K562 (cell line): ENCODE results near the gene ZBTB8A. TPM values are rescaled to one million over a fixed set of nuclear protein-coding genes. Genes with fewer than 3 reads are reported as not detected.
A peak's percentile ranks its signal among the peaks of the same experiment; 100 is the strongest.

Experiments
- ARNT ChIP-seq, 2 experiments: fragments of 450-650 bp; IDR thresholded peaks; 2 replicates each; pipeline ENCODE4 v1.6.1; 2016; ENCODE audit warnings: mild to moderate bottlenecking in 1 of 2
- CBFA2T3 ChIP-seq: fragments of 450-650 bp; IDR thresholded peaks from 2 replicates; pipeline ENCODE4 v1.6.1; 2017
- DNMT1 ChIP-seq: fragments of 450-650 bp; IDR thresholded peaks from 2 replicates; pipeline ENCODE4 v1.6.1; 2016; ENCODE audit warnings: antibody characterized with exemption, mild to moderate bottlenecking
- EP300 ChIP-seq: IDR thresholded peaks from 2 replicates; pipeline ENCODE4 v1.6.1; 2012; ENCODE audit warnings: low read length, improper control_type of control experiment
- GTF2A2 ChIP-seq: IDR thresholded peaks from 2 replicates; pipeline ENCODE4 v1.6.1; 2016; ENCODE audit warnings: mild to moderate bottlenecking, missing genetic modification characterization, missing compliant biosample characterization
- HDAC1 ChIP-seq, 2 experiments: fragments of 450-650 bp; IDR thresholded peaks; 2 replicates each; pipeline ENCODE4 v1.6.1; 2016 to 2017; ENCODE audit warnings: inconsistent platforms in 1 of 2, mild to moderate bottlenecking in 1 of 2, moderate library complexity in 1 of 2
- MCM2 ChIP-seq: fragments of 450-650 bp; IDR thresholded peaks from 2 replicates; pipeline ENCODE4 v1.6.1; 2017; ENCODE audit warnings: low read depth, mild to moderate bottlenecking
- TAF9B ChIP-seq: fragments of 450-650 bp; IDR thresholded peaks from 2 replicates; pipeline ENCODE4 v1.6.1; 2018; ENCODE audit warnings: mild to moderate bottlenecking; ENCODE audit not compliant: partially characterized antibody
- ZBTB17 ChIP-seq: fragments of 450-650 bp; formaldehyde crosslinking; IDR thresholded peaks from 2 replicates; pipeline ENCODE4 v1.4.0; 2020; ENCODE audit warnings: mild to moderate bottlenecking
- ZNF3 ChIP-seq: fragments of 250-450 bp; sonication (Bioruptor Pico); IDR thresholded peaks from 2 replicates; pipeline ENCODE4 v1.5.0; 2021; ENCODE audit warnings: mild to moderate bottlenecking, moderate library complexity
- ZNF318 ChIP-seq, 2 experiments: fragments of 450-650 bp; IDR thresholded peaks; 2 replicates each; pipeline ENCODE4 v1.6.1; 2016; ENCODE audit warnings: mild to moderate bottlenecking in 2 of 2, borderline replicate concordance in 1 of 2, low read depth in 1 of 2, moderate library complexity in 1 of 2
- ZNF589 ChIP-seq: fragments of 200-800 bp; sonication (Bioruptor generic); IDR thresholded peaks from 2 replicates; pipeline ENCODE4 v1.6.1; 2016; ENCODE audit warnings: low read depth, missing genetic modification characterization, missing compliant biosample characterization
- polyA plus RNA-seq, 8 experiments: library from polyadenylated mRNA; depleted of rRNA in 4 of 8; stranded (reverse) in 5 of 8; unstranded in 3 of 8; fragments of >200 nt; fragmentation: Nextera tagmentation in 2 of 8; fragmentation: Illumina TruSeq in 1 of 8; extraction: Ambion mirVana in 2 of 8; extraction: Trizol in 1 of 8; gene quantifications; 2 replicates each; pipeline versions ENCODE4 v1.2.1 to v1.2.3, GENCODE V29; 2011 to 2014; ENCODE audit warnings: inconsistent platforms in 1 of 8, missing spikeins in 1 of 8
- total RNA-seq, 7 experiments: library from RNA; depleted of rRNA in 6 of 7; stranded (reverse); fragments of >200 nt in 6 of 7; fragmentation: Illumina TruSeq in 2 of 7; extraction: Trizol in 2 of 7; gene quantifications; 2 replicates each; pipeline versions ENCODE4 v1.2.1 to v1.2.3, GENCODE V29; 2011 to 2021; ENCODE audit warnings: low replicate concordance in 1 of 7
- TF ChIP-seq, protein P1 (sequence below): fragments of 250-450 bp; sonication (Bioruptor Pico); IDR thresholded peaks from 2 replicates; pipeline ENCODE4 v1.8.0; 2022; ENCODE audit warnings: moderate library complexity, mild to moderate bottlenecking, inconsistent platforms
- TF ChIP-seq, protein P2 (sequence below), 3 experiments: fragments of 200-800 bp in 1 of 3; sonication (Bioruptor generic) in 1 of 3; sonication (generic) in 1 of 3; formaldehyde crosslinking in 1 of 3; IDR thresholded peaks; 2 replicates each; pipeline versions ENCODE4 v1.6.1 to v1.8.0; 2016 to 2022; ENCODE audit warnings: mild to moderate bottlenecking in 2 of 3, missing compliant biosample characterization in 2 of 3, missing genetic modification characterization in 2 of 3, missing genetic modification reagents in 1 of 3
- TF ChIP-seq, protein P3 (sequence below): conservative IDR thresholded peaks from 2 replicates; pipeline ENCODE4 v1.6.1; 2011; ENCODE audit warnings: low read depth, mild to moderate bottlenecking, low read length; ENCODE audit not compliant: control insufficient read depth

The ZBTB8A gene
- total and polyA plus RNA-seq, 9 of the 15 experiments (the other 6 are each of a cell fraction or from before 2014, with no cell fraction given) = 0.01 to 0.64 (median 0.09) TPM

GRCh38 chr1:32650752-32651460, 111.7 kb downstream of the ZBTB8A start, which contains the start of gene RBBP4 (continued):
- TF ChIP-seq TAF9B (peak; percentile 62), ZNF318 (IDR thresholded peaks at IDR 0.05; ENCODE audit: borderline replicate concordance in 1 of 2, low read depth in 1 of 2) (peak in 1 of 2 experiments; percentile 70; a peak in 1 of 4 replicates), DNMT1 (no peak), ZNF3 (CRISPR knock-in tag) (no peak), EP300 (no peak; the same call in 1 of the 2 replicates), ARNT (IDR thresholded peaks at IDR 0.05) (peak; percentile 83 to 92; a peak in 3 of 4 replicates), MCM2 (no peak), CBFA2T3 (no peak), ZNF589 (CRISPR knock-in tag) (peak; percentile 100), ZBTB17 (CRISPR knock-in tag) (peak; percentile 95), HDAC1 (IDR thresholded peaks at IDR 0.05) (peak in 1 of 2 experiments; percentile 88; a peak in 3 of 4 replicates), GTF2A2 (peak; percentile 84; the same call in 1 of the 2 replicates)
- TF ChIP-seq, protein P1, sequence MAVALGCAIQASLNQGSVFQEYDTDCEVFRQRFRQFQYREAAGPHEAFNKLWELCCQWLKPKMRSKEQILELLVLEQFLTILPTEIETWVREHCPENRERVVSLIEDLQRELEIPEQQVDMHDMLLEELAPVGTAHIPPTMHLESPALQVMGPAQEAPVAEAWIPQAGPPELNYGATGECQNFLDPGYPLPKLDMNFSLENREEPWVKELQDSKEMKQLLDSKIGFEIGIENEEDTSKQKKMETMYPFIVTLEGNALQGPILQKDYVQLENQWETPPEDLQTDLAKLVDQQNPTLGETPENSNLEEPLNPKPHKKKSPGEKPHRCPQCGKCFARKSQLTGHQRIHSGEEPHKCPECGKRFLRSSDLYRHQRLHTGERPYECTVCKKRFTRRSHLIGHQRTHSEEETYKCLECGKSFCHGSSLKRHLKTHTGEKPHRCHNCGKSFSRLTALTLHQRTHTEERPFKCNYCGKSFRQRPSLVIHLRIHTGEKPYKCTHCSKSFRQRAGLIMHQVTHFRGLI (CRISPR knock-in tag) = peak; percentile 97
- TF ChIP-seq, protein P2, sequence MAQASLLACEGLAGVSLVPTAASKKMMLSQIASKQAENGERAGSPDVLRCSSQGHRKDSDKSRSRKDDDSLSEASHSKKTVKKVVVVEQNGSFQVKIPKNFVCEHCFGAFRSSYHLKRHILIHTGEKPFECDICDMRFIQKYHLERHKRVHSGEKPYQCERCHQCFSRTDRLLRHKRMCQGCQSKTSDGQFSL (CRISPR knock-in tag; IDR thresholded peaks at IDR 0.05) = no peak
- TF ChIP-seq, protein P2 (tag; IDR thresholded peaks at IDR 0.05) = peak; percentile 70 to 92
- TF ChIP-seq, protein P3, sequence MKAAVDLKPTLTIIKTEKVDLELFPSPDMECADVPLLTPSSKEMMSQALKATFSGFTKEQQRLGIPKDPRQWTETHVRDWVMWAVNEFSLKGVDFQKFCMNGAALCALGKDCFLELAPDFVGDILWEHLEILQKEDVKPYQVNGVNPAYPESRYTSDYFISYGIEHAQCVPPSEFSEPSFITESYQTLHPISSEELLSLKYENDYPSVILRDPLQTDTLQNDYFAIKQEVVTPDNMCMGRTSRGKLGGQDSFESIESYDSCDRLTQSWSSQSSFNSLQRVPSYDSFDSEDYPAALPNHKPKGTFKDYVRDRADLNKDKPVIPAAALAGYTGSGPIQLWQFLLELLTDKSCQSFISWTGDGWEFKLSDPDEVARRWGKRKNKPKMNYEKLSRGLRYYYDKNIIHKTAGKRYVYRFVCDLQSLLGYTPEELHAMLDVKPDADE = no peak
